Activated B cell treated with CpG ODN at 0.5 μM for 24 hours (primary cell): Measurements from ENCODE around the gene STK24. TPM values are rescaled to one million over a fixed set of nuclear protein-coding genes. Genes with fewer than 3 reads are reported as not detected.
A peak's percentile ranks its signal among the peaks of the same experiment; 100 is the strongest.

ENCODE experiments used
- ATAC-seq: fragments of 200-7000 bp; cut with Tn5 transposase; one replicate; pipeline ENCODE4 v1.10.0; 2021; ENCODE audit warnings: low read depth, mild to moderate bottlenecking, moderate library complexity
- CTCF ChIA-PET: fragments of 350-600 bp; sonication (Branson Sonifier 250); formaldehyde crosslinking; loops from one replicate; lab custom pipeline; 2021; ENCODE audit warnings: antibody characterized with exemption; lab: Charles Lee
- POLR2A ChIA-PET: fragments of 350-600 bp; sonication (Branson Sonifier 250); formaldehyde crosslinking; loops from one replicate; lab custom pipeline; 2021; ENCODE audit warnings: antibody characterized with exemption; lab: Charles Lee
- DNase-seq: peaks from one replicate; pipeline ENCODE4 v3.0.0; 2022
- H3K27ac Mint-ChIP-seq: one replicate; pipeline ENCODE4 v1.8.0; 2020; ENCODE audit warnings: mixed read lengths
- H3K27me3 Mint-ChIP-seq: one replicate; pipeline ENCODE4 v1.8.0; 2021; ENCODE audit warnings: mixed read lengths
- H3K36me3 Mint-ChIP-seq: one replicate; pipeline ENCODE4 v1.8.0; 2021; ENCODE audit warnings: low read depth, mixed read lengths
- H3K4me1 Mint-ChIP-seq: one replicate; pipeline ENCODE4 v1.8.0; 2021; ENCODE audit warnings: mixed read lengths
- H3K4me3 Mint-ChIP-seq: one replicate; pipeline ENCODE4 v1.8.0; 2020; ENCODE audit warnings: mild to moderate bottlenecking, mixed read lengths
- H3K9me3 Mint-ChIP-seq: one replicate; pipeline ENCODE4 v1.8.0; 2020; ENCODE audit warnings: mixed read lengths
- CTCF ChIP-seq: fragments of 200-600 bp; IDR thresholded peaks from one replicate; pipeline ENCODE4 v1.8.0; 2022; ENCODE audit warnings: antibody characterized with exemption, mild to moderate bottlenecking
- intact Hi-C: fragments of 100-400 bp; cut with micrococcal nuclease; formaldehyde crosslinking; loops from one replicate; pipeline ENCODE4 v1.15.1; 2024
- total RNA-seq: library from RNA; stranded (reverse); gene quantifications from 2 replicates; pipeline ENCODE4 v1.2.3, GENCODE V29; 2022

STK24 gene
- total RNA-seq, 1 donor from 2014 or later = 84.8 TPM

GRCh38 chr13:98505217-98505616, 71.7 kb downstream of the STK24 start:
- POLR2A ChIA-PET = interaction anchor here (0.8 to 1.3 kb wide), 2 partner anchors 29 to 66 kb away, joined by 3 to 4 read pairs; no protein-coding TSS in a partner anchor
- CTCF ChIA-PET = interaction anchor here (3.7 kb wide), 1 partner anchor 149 kb away, joined by 16 read pairs; no protein-coding TSS in a partner anchor
- DNase-seq (no peak), ATAC-seq (no peak)
- intact Hi-C loops = loop anchor here (2.0 to 5.0 kb wide), 2 partner anchors 16 to 37 kb away; no protein-coding TSS in a partner anchor
- H3K36me3 Mint-ChIP-seq = peaks cover 14% of the 10 kb centered on the region
- peaks cover 99% of the 10 kb centered on the region for H3K4me1 Mint-ChIP-seq
- no peaks in the 10 kb centered on the region for H3K9me3 Mint-ChIP-seq
- H3K27ac Mint-ChIP-seq = peak overlapping the region; percentile 65
- no peak for TF ChIP-seq CTCF
- no peaks in the 10 kb centered on the region for H3K27me3 Mint-ChIP-seq
- no peak overlapping the region for H3K4me3 Mint-ChIP-seq

GRCh38 chr13:98504371-98504963, 72.4 kb downstream of the STK24 start:
- POLR2A ChIA-PET = interaction anchor here (0.6 to 2.0 kb wide), 8 partner anchors 16 to 530 kb away, joined by 3 to 8 read pairs (median 4); partner anchors contain the start of gene STK24
- H3K27ac Mint-ChIP-seq = peak overlapping the region; percentile 65
- no peaks in the 10 kb centered on the region for H3K27me3 Mint-ChIP-seq
- no peak for TF ChIP-seq CTCF
- DNase-seq (no peak), ATAC-seq (peak; percentile 21)
- peaks cover 19% of the 10 kb centered on the region for H3K36me3 Mint-ChIP-seq
- intact Hi-C loops = loop anchor here (2.0 kb wide), 1 partner anchor 16 kb away; no protein-coding TSS in a partner anchor
- H3K9me3 Mint-ChIP-seq = no peaks in the 10 kb centered on the region
- H3K4me3 Mint-ChIP-seq = peak overlapping the region; percentile 42
- H3K4me1 Mint-ChIP-seq = peaks cover 98% of the 10 kb centered on the region
- CTCF ChIA-PET = interaction anchor here (0.9 kb wide), 1 partner anchor 148 kb away, joined by 3 read pairs; no protein-coding TSS in a partner anchor

GRCh38 chr13:98504029-98504351, 72.9 kb downstream of the STK24 start:
- H3K36me3 Mint-ChIP-seq = peaks cover 23% of the 10 kb centered on the region
- peak overlapping the region; percentile 65 for H3K27ac Mint-ChIP-seq
- peaks cover 95% of the 10 kb centered on the region for H3K4me1 Mint-ChIP-seq
- DNase-seq (no peak), ATAC-seq (no peak)
- no peaks in the 10 kb centered on the region for H3K9me3 Mint-ChIP-seq
- POLR2A ChIA-PET = interaction anchor here (0.6 to 2.0 kb wide), 6 partner anchors 15 to 607 kb away, joined by 3 to 8 read pairs (median 4); partner anchors contain the start of gene STK24
- no peak for TF ChIP-seq CTCF
- CTCF ChIA-PET = interaction anchor here (0.9 kb wide), 1 partner anchor 149 kb away, joined by 3 read pairs; no protein-coding TSS in a partner anchor
- H3K4me3 Mint-ChIP-seq = peak overlapping the region; percentile 42
- H3K27me3 Mint-ChIP-seq = no peaks in the 10 kb centered on the region
- intact Hi-C loops = loop anchor here (2.0 kb wide), 1 partner anchor 15 kb away; no protein-coding TSS in a partner anchor

- no peak for DNase-seq
- H3K4me3 Mint-ChIP-seq = peak overlapping the region; percentile 42
- CTCF ChIA-PET = interaction anchor here (0.7 kb wide), 1 partner anchor 150 kb away, joined by 3 read pairs; no protein-coding TSS in a partner anchor
Observed at GRCh38 chr13:98503175-98504028, 73.5 kb downstream of the STK24 start.

More at GRCh38 chr13:98503175-98504028, 73.5 kb downstream of the STK24 start:
- no peaks in the 10 kb centered on the region for H3K9me3 Mint-ChIP-seq
- POLR2A ChIA-PET = interaction anchor here (0.5 to 2.0 kb wide), 5 partner anchors 15 to 608 kb away, joined by 3 to 10 read pairs (median 4); partner anchors contain the start of gene STK24
- H3K27ac Mint-ChIP-seq = peak overlapping the region; percentile 65
- intact Hi-C loops = loop anchor here (2.0 kb wide), 1 partner anchor 15 kb away; no protein-coding TSS in a partner anchor
- H3K4me1 Mint-ChIP-seq = peaks cover 90% of the 10 kb centered on the region
- TF ChIP-seq CTCF = no peak
- peaks cover 26% of the 10 kb centered on the region for H3K36me3 Mint-ChIP-seq
- H3K27me3 Mint-ChIP-seq = no peaks in the 10 kb centered on the region
- no peak for ATAC-seq
